ENCODE results near the gene ZNF462.

Gene ZNF462

GRCh38 chr9:107007402-107007801 lies 144.4 kb downstream of the ZNF462 start:
- no peak for DNase-seq (ENCODE audit: low spot score)

GRCh38 chr9:107008011-107008410 lies 145.0 kb downstream of the ZNF462 start:
- DNase-seq (ENCODE audit: low spot score) = no peak

- no peak for DNase-seq (ENCODE audit: low spot score)
Observed at GRCh38 chr9:107008447-107008846, 145.5 kb downstream of the ZNF462 start.

- no peak for DNase-seq (ENCODE audit: low spot score)
Observed at GRCh38 chr9:107016383-107016782, 153.4 kb downstream of the ZNF462 start.

- no peak for DNase-seq (ENCODE audit: low spot score)
Observed at GRCh38 chr9:107018861-107019545, 156.0 kb downstream of the ZNF462 start.

GRCh38 chr9:107020040-107020530 lies 157.1 kb downstream of the ZNF462 start:
- no peak for DNase-seq (ENCODE audit: low spot score)

GRCh38 chr9:107024193-107024592 lies 161.2 kb downstream of the ZNF462 start:
- DNase-seq (ENCODE audit: low spot score) = no peak

- no peak for DNase-seq (ENCODE audit: low spot score)
Observed at GRCh38 chr9:107025260-107026035, 162.5 kb downstream of the ZNF462 start.

- DNase-seq (ENCODE audit: low spot score) = no peak
Observed at GRCh38 chr9:107029146-107029545, 166.2 kb downstream of the ZNF462 start.

GRCh38 chr9:107033966-107034365 lies 171.0 kb downstream of the ZNF462 start:
- DNase-seq (ENCODE audit: low spot score) = no peak

- no peak for DNase-seq (ENCODE audit: low spot score)
Observed at GRCh38 chr9:107034831-107035230, 171.9 kb downstream of the ZNF462 start.

- DNase-seq (ENCODE audit: low spot score) = no peak
Observed at GRCh38 chr9:107036367-107036766, 173.4 kb downstream of the ZNF462 start.

- no peak for DNase-seq (ENCODE audit: low spot score)
Observed at GRCh38 chr9:107039542-107039941, 176.6 kb downstream of the ZNF462 start.

GRCh38 chr9:107042606-107043005 lies 179.6 kb downstream of the ZNF462 start:
- DNase-seq (ENCODE audit: low spot score) = no peak

- DNase-seq (ENCODE audit: low spot score) = no peak
Observed at GRCh38 chr9:107043886-107044285, 180.9 kb downstream of the ZNF462 start.

GRCh38 chr9:107044872-107045271 lies 181.9 kb downstream of the ZNF462 start:
- no peak for DNase-seq (ENCODE audit: low spot score)

- DNase-seq (ENCODE audit: low spot score) = no peak
Observed at GRCh38 chr9:107046692-107047091, 183.7 kb downstream of the ZNF462 start.

- DNase-seq (ENCODE audit: low spot score) = no peak
Observed at GRCh38 chr9:107049046-107049802, 186.3 kb downstream of the ZNF462 start.

- DNase-seq (ENCODE audit: low spot score) = no peak
Observed at GRCh38 chr9:107049803-107050184, 186.8 kb downstream of the ZNF462 start.

- no peak for DNase-seq (ENCODE audit: low spot score)
Observed at GRCh38 chr9:107051392-107051791, 188.4 kb downstream of the ZNF462 start.

- DNase-seq (ENCODE audit: low spot score) = no peak
Observed at GRCh38 chr9:107054146-107054545, 191.2 kb downstream of the ZNF462 start.

- no peak for DNase-seq (ENCODE audit: low spot score)
Observed at GRCh38 chr9:107059220-107059619, 196.3 kb downstream of the ZNF462 start.

- no peak for DNase-seq (ENCODE audit: low spot score)
Observed at GRCh38 chr9:107060062-107060461, 197.1 kb downstream of the ZNF462 start.
